Astrocyte (in vitro differentiated cells and primary cell): ENCODE data around the gene CTNNA3. TPM values are rescaled to one million over a fixed set of nuclear protein-coding genes. Genes with fewer than 3 reads are reported as not detected.

Experiments used
- DNase-seq: peaks from one replicate; pipeline ENCODE4 v3.0.0-alpha.2; 2010; ENCODE audit warnings: low read depth
- FAIRE-seq: peaks from 2 replicates; lab custom pipeline; 2011; peaks lifted over from hg19 to GRCh38; lab: Jason Lieb, UNC
- H2AFZ ChIP-seq: 2 replicates; pipeline ENCODE4 v1.6.0; 2012; ENCODE audit warnings: low read depth, low read length, inconsistent platforms
- H3K27ac ChIP-seq: 2 replicates; pipeline ENCODE4 v1.5.1; 2011; ENCODE audit warnings: low read depth, low read length, inconsistent platforms
- H3K27me3 ChIP-seq: 2 replicates; pipeline ENCODE4 v1.6.0; 2011; ENCODE audit warnings: low read length, inconsistent platforms; ENCODE audit not compliant: insufficient read depth
- H3K36me3 ChIP-seq: 2 replicates; pipeline ENCODE4 v1.5.1; 2011; ENCODE audit warnings: low read length, inconsistent platforms; ENCODE audit not compliant: insufficient read depth
- H3K4me1 ChIP-seq: 2 replicates; pipeline ENCODE4 v1.5.1; 2011; ENCODE audit warnings: low read length, inconsistent platforms; ENCODE audit not compliant: insufficient read depth
- H3K4me2 ChIP-seq: 2 replicates; pipeline ENCODE4 v1.6.0; 2012; ENCODE audit warnings: low read length, inconsistent platforms
- H3K4me3 ChIP-seq: 2 replicates; pipeline ENCODE4 v1.5.1; 2011; ENCODE audit warnings: low read depth, mild to moderate bottlenecking, low read length, inconsistent platforms; ENCODE audit not compliant: insufficient read depth
- H3K79me2 ChIP-seq: 2 replicates; pipeline ENCODE4 v1.6.0; 2012; ENCODE audit warnings: mild to moderate bottlenecking, low read length, inconsistent platforms; ENCODE audit not compliant: insufficient read depth
- H3K9ac ChIP-seq: 2 replicates; pipeline ENCODE4 v1.6.0; 2012; ENCODE audit warnings: mild to moderate bottlenecking, low read length, inconsistent platforms
- H3K9me3 ChIP-seq: 2 replicates; pipeline ENCODE4 v1.5.1; 2012; ENCODE audit warnings: low read depth, mild to moderate bottlenecking, low read length, inconsistent platforms; ENCODE audit not compliant: insufficient read depth
- H4K20me1 ChIP-seq: 2 replicates; pipeline ENCODE4 v1.6.0; 2012; ENCODE audit warnings: low read length, inconsistent platforms; ENCODE audit not compliant: insufficient read depth
- H3K27ac Mint-ChIP-seq: one replicate; pipeline ENCODE4 v1.8.0; 2021; ENCODE audit warnings: mild to moderate bottlenecking, mixed read lengths; ENCODE audit not compliant: unreplicated experiment
- H3K27me3 Mint-ChIP-seq: one replicate; pipeline ENCODE4 v1.8.0; 2021; ENCODE audit warnings: low read depth, mixed read lengths; ENCODE audit not compliant: unreplicated experiment
- H3K36me3 Mint-ChIP-seq: one replicate; pipeline ENCODE4 v1.8.0; 2021; ENCODE audit warnings: low read depth, mixed read lengths; ENCODE audit not compliant: unreplicated experiment
- H3K4me1 Mint-ChIP-seq: one replicate; pipeline ENCODE4 v1.8.0; 2021; ENCODE audit warnings: low read depth, mixed read lengths; ENCODE audit not compliant: unreplicated experiment
- H3K4me3 Mint-ChIP-seq: one replicate; pipeline ENCODE4 v1.8.0; 2021; ENCODE audit warnings: mild to moderate bottlenecking, moderate library complexity, mixed read lengths; ENCODE audit not compliant: unreplicated experiment
- H3K9me3 Mint-ChIP-seq: one replicate; pipeline ENCODE4 v1.8.0; 2021; ENCODE audit warnings: mild to moderate bottlenecking, mixed read lengths; ENCODE audit not compliant: unreplicated experiment
- EZH2 ChIP-seq: IDR thresholded peaks from 2 replicates; pipeline ENCODE4 v1.6.1; 2012; ENCODE audit warnings: mild to moderate bottlenecking, low read length, inconsistent platforms; ENCODE audit not compliant: insufficient read depth
- total RNA-seq: library from RNA; stranded (reverse); gene quantifications from 2 replicates; pipeline ENCODE4 v1.2.1, GENCODE V29; 2021
- TF ChIP-seq, protein P1 (sequence below): IDR thresholded peaks from 2 replicates; pipeline ENCODE4 v1.5.1; 2011; ENCODE audit warnings: low read depth, mild to moderate bottlenecking, inconsistent platforms, low read length, moderate library complexity; ENCODE audit not compliant: insufficient read depth

The CTNNA3 gene
- total RNA-seq, 1 donor from 2014 or later: 0.73 TPM

DNA sequence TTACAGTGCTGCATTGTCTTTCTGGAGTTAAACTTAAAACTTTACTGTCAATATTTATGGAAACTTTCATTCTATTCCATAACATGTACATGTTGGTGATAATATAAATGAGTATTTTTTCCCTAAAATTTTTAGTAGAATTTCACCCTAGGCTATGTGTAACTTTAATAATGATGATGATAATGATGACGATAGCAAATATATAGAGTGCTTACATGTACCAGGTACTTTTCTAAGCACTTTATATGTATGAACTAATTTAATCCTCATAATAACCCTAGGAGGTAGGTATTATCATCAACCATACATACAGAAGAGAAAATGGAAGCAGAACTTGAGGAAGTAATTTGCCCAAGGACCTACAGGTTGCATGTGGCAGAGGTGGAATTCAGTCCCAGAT is 684.5 kb downstream of the CTNNA3 start:
- Mint-ChIP-seq H3K36me3 (no peaks in the 10 kb centered on the region), H3K27ac (no peak overlapping the region), H3K4me3 (no peak overlapping the region), H3K27me3 (no peaks in the 10 kb centered on the region), H3K4me1 (peaks cover 2% of the 10 kb centered on the region), H3K9me3 (no peaks in the 10 kb centered on the region)
- no peak for TF ChIP-seq EZH2
- TF ChIP-seq, protein P1, sequence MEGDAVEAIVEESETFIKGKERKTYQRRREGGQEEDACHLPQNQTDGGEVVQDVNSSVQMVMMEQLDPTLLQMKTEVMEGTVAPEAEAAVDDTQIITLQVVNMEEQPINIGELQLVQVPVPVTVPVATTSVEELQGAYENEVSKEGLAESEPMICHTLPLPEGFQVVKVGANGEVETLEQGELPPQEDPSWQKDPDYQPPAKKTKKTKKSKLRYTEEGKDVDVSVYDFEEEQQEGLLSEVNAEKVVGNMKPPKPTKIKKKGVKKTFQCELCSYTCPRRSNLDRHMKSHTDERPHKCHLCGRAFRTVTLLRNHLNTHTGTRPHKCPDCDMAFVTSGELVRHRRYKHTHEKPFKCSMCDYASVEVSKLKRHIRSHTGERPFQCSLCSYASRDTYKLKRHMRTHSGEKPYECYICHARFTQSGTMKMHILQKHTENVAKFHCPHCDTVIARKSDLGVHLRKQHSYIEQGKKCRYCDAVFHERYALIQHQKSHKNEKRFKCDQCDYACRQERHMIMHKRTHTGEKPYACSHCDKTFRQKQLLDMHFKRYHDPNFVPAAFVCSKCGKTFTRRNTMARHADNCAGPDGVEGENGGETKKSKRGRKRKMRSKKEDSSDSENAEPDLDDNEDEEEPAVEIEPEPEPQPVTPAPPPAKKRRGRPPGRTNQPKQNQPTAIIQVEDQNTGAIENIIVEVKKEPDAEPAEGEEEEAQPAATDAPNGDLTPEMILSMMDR: no peak
- Histone ChIP-seq H3K27me3 (no peaks in the 10 kb centered on the region), H3K79me2 (no peaks in the 10 kb centered on the region), H3K36me3 (no peaks in the 10 kb centered on the region), H3K27ac (no peak overlapping the region), H3K4me3 (no peak overlapping the region), H4K20me1 (no peaks in the 10 kb centered on the region), H3K9ac (no peak overlapping the region), H3K4me2 (no peak overlapping the region), H3K4me1 (no peaks in the 10 kb centered on the region), H3K9me3 (no peaks in the 10 kb centered on the region), H2AFZ (no peak overlapping the region)
- DNase-seq (no peak), FAIRE-seq (no peak)

DNA sequence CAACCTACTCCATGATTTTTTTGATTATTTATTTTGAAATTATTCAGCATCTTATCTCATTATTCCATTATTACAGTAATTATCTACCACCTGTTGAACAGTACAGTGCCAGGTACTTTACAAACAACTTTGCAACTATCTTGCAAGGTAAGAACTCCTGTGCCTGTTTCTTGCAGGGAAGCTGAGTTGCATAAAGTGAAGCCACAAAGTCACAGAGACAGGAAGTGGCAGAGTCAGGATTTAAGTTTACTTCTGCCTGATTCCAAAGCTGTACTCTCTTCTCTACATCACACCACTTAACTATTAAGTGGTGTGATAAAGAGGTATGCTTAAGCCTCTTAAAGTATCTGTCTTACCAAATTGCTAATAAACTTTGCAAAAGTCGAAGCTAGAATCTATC is 690.0 kb downstream of the CTNNA3 start:
- Histone ChIP-seq H2AFZ (no peak overlapping the region), H4K20me1 (no peaks in the 10 kb centered on the region), H3K27ac (no peak overlapping the region), H3K4me1 (no peaks in the 10 kb centered on the region), H3K27me3 (no peaks in the 10 kb centered on the region), H3K9ac (no peak overlapping the region), H3K9me3 (no peaks in the 10 kb centered on the region), H3K36me3 (no peaks in the 10 kb centered on the region), H3K79me2 (no peaks in the 10 kb centered on the region), H3K4me3 (no peak overlapping the region), H3K4me2 (no peak overlapping the region)
- TF ChIP-seq EZH2: no peak
- TF ChIP-seq, protein P1: no peak
- H3K4me1 Mint-ChIP-seq: no peaks in the 10 kb centered on the region
- FAIRE-seq (no peak), DNase-seq (no peak)
- H3K9me3 Mint-ChIP-seq: no peaks in the 10 kb centered on the region
- no peak overlapping the region for H3K27ac Mint-ChIP-seq
- H3K4me3 Mint-ChIP-seq: no peak overlapping the region
- no peaks in the 10 kb centered on the region for H3K27me3 Mint-ChIP-seq
- H3K36me3 Mint-ChIP-seq: no peaks in the 10 kb centered on the region

DNA sequence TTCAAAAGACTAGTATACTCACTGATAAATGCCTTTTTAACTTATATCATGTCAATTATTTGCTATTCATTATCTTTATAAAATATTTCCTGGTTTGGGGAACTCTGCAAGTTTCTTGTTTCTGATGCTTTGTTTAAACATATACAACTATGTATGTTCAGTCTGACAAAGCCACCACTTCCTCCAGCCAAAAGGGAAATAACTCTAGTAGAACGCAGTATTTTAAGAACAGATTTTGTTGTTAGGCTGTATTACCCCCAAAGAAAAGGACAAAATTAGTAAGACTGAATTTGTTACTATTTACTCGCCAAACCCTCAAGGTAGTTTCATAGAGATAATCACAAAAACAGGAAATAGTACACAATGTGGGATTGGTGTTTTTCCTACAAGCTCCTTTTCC is 691.3 kb downstream of the CTNNA3 start:
- no peak overlapping the region for H3K4me3 ChIP-seq
- H3K9ac ChIP-seq: no peak overlapping the region
- DNase-seq (no peak), FAIRE-seq (no peak)
- H3K27me3 Mint-ChIP-seq: no peaks in the 10 kb centered on the region
- no peak overlapping the region for H2AFZ ChIP-seq
- H3K27me3 ChIP-seq: no peaks in the 10 kb centered on the region
- no peaks in the 10 kb centered on the region for H3K9me3 Mint-ChIP-seq
- H4K20me1 ChIP-seq: no peaks in the 10 kb centered on the region
- H3K36me3 ChIP-seq: no peaks in the 10 kb centered on the region
- H3K4me3 Mint-ChIP-seq: no peak overlapping the region
- peaks cover 6% of the 10 kb centered on the region for H3K4me1 Mint-ChIP-seq
- H3K27ac ChIP-seq: no peak overlapping the region
- H3K4me2 ChIP-seq: no peak overlapping the region
- H3K9me3 ChIP-seq: no peaks in the 10 kb centered on the region
- H3K36me3 Mint-ChIP-seq: no peaks in the 10 kb centered on the region
- H3K4me1 ChIP-seq: no peaks in the 10 kb centered on the region
- no peaks in the 10 kb centered on the region for H3K79me2 ChIP-seq
- no peak overlapping the region for H3K27ac Mint-ChIP-seq
- TF ChIP-seq, protein P1: no peak
- TF ChIP-seq EZH2: no peak
